GM21717 (cell line): ENCODE measurements around the gene BMERB1.
"Not testable (repeated sequence)": the region's sequence is repeated elsewhere in the genome, so short reads cannot be mapped to it uniquely, and the experiment has no call there.

Experiments
- ATAC-seq: cut with Tn5 transposase; IDR thresholded peaks from one replicate; pipeline ENCODE4 v1.9.1; 2021; ENCODE audit warnings: mild to moderate bottlenecking, moderate library complexity; ENCODE audit not compliant: unreplicated experiment

Gene BMERB1

GRCh38 chr16:15422222-15422621, 12.2 kb upstream of the BMERB1 start:
- no peak for ATAC-seq

DNA sequence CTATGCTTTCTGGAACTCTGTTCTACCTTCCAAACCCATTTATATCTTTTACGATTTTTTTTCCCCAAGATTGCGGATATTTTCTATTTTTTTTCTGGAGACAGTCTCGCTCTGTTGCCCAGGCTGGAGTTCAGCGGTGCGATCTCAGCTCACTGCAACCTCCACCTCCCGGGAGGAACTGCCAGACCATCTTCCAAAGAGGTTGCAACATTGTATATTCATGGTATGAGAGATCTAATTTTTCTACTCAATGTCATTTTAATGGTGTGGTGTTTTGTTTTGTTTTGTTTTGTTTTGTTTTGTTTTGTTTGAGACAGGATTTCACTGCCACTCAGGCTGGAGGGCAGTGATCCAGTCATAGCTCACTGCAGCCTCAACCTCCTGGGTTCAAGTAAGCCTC, 8.5 kb upstream of the BMERB1 start:
- no peak for ATAC-seq

GRCh38 chr16:15426796-15427195, 7.6 kb upstream of the BMERB1 start:
- no peak for ATAC-seq

- no peak for ATAC-seq
These were observed 6.6 kb upstream of the BMERB1 start for GRCh38 chr16:15427648-15428239.

GRCh38 chr16:15430884-15431283, 3.5 kb upstream of the BMERB1 start:
- not testable (repeated sequence) for ATAC-seq

DNA sequence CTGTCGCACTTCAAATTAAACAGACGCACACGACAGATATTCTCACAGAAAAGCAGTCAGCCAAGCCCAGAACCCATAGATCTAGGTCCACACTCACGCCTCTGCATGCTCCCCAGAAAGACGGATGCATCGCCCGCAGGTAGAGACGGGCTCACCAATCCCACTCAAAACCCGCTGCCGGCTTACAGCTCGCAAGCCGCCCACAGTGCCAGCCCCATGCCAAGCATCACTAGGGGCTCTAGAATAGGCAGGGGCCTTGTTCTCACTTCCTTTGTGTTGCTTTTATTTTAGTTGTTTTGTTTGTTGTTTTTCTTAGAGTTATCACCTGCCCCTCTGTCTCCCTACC, 336 bp upstream of the BMERB1 start:
- no peak for ATAC-seq

GRCh38 chr16:15435216-15435864, 952 bp downstream of the BMERB1 start:
- no peak for ATAC-seq

DNA sequence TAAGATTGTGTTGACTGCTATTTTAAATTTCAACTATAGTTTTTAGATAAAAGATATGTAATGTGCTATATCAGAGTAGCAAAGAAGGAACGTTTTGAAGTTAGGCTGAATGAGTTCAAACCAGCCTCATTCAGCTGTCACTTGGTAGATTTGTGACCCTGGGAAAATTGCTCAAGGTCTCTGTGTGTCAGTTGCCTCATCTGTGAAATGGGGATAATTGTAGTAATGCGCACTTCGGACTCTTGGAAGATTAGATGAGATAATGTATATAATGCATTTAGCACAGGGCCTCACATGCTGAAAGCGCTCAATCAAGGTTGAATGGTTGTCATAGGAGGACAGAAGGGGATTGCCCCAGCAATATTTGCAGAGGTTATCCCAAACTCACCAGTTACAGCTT, 4.7 kb downstream of the BMERB1 start:
- no peak for ATAC-seq

GRCh38 chr16:15439521-15439920, 5.1 kb downstream of the BMERB1 start:
- ATAC-seq, result no peak

DNA sequence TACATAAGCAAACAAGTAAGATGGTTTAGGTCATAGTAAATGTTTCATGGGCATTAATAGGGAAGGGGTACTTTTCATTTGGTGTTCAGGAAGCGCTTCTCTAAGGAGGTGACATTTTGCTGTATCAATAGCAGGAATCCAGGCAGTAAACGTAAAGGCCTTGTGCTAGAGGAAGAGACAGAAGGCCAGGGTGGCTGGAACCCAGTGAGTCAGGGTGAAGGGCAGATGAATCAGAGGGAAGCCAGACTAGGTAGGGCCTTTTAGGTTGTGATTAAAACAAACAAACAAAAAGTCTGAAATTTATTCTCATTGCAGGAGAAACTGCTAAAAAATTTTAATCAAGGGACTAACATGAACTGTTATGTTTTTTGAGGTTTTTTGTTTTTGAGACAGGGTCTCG, 6.5 kb downstream of the BMERB1 start:
- ATAC-seq, result no peak

DNA sequence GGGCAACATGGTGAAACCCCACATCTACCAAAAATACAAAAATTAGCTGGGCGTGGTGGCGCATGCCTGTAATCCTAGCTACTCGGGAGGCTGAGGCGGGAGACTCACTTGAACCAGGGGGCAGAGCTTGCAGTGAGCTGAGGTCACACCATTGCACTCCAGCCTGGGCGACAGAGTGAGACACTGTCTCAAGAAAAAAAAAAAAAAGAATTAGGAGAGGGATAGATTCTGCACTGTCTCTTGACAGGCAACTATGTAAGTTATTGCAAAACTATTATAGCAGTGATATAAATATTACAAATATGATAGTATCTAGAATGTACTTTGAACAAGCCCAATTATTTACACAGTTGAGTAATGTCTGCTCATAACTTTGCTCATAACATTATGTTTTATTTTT, 7.8 kb downstream of the BMERB1 start:
- ATAC-seq, result not testable (repeated sequence)

DNA sequence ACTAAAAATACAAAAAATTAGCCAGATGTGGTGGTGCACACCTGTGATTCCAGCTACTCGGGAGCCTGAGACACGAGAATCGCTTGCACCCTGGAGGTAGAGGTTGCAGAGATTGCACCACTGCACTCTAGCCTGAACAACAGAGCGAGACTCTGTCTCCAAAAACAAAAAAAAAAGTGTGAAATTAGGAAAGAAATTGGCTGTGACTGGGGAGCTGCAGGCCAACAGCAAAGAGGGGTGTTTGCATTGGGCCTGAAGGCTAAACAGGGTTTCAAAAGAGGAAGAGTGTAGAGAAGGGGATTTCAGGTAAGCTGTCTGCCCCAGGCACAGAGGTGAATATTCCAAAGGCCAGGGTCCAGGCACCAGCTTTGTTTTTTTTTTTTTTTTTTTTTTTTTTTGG, 9.4 kb downstream of the BMERB1 start:
- ATAC-seq, result no peak

DNA sequence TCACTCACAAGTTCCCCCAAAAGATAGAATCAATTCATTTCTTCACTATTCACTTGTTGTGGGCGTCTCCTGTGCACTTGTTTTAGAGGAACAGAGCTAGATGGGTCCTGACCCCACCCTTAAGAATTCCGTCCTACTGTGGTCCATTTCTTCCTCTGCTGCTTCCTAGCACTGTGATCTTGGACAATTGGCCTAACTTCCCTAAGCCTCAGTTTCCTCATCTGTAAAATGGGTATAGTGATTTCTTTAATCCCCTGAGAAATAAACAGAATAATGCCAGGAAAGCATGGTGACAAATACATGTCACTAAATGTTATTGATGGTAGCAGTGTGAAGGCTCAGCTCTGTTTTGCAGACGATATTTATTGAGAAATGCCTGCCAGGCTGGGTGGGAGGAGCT, 9.9 kb downstream of the BMERB1 start:
- no peak for ATAC-seq

GRCh38 chr16:15445450-15445849, 11.1 kb downstream of the BMERB1 start:
- no peak for ATAC-seq

- no peak for ATAC-seq
These were observed 12.5 kb downstream of the BMERB1 start for GRCh38 chr16:15446901-15447300.

- ATAC-seq, result no peak
These were observed 16.2 kb downstream of the BMERB1 start for GRCh38 chr16:15450624-15451023.

- ATAC-seq, result no peak
These were observed 16.8 kb downstream of the BMERB1 start for GRCh38 chr16:15451098-15451731.

DNA sequence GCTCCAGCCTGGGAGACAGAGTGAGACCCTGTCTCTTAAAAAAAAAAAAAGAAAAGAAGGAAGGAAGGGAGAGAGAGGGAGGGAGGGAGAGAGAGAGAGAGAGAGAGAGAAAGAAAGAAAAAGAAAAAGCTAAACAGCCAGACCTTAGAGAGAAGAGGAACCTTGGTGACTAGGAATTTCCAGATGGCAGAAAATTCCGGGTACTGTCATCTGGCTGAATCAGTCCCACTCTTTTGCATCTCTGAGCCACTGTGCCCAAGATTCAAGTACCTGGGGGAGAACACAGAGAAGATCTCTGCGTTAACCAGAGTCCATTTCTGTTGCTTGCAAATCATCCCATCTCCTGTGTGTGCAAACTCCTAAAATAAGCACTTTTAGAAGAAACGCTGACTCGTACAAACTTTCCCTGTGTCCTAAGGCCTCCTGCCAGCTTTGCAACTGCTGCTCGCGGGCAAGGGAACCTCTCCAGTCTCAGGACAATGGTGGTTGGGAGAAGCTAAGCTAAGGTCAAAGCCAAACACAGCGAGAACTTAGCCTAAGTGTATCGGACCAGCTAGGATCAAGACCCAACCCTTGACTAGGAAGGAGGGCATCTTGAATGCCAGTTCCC, 18.0 kb downstream of the BMERB1 start:
- no peak for ATAC-seq

GRCh38 chr16:15453296-15453695, 18.9 kb downstream of the BMERB1 start:
- ATAC-seq, result not testable (repeated sequence)

GRCh38 chr16:15454933-15455332, 20.5 kb downstream of the BMERB1 start:
- ATAC-seq, result not testable (repeated sequence)

GRCh38 chr16:15457400-15457799, 23.0 kb downstream of the BMERB1 start:
- no peak for ATAC-seq

GRCh38 chr16:15457958-15458357, 23.6 kb downstream of the BMERB1 start:
- ATAC-seq, result no peak
